GM18508 (cell line): ENCODE results near the gene RAB31.

ENCODE experiments used
- ATAC-seq: cut with Tn5 transposase; IDR thresholded peaks from one replicate; pipeline ENCODE4 v1.9.1; 2021; ENCODE audit warnings: moderate number of reproducible peaks; ENCODE audit not compliant: insufficient read depth, unreplicated experiment

The RAB31 gene

DNA sequence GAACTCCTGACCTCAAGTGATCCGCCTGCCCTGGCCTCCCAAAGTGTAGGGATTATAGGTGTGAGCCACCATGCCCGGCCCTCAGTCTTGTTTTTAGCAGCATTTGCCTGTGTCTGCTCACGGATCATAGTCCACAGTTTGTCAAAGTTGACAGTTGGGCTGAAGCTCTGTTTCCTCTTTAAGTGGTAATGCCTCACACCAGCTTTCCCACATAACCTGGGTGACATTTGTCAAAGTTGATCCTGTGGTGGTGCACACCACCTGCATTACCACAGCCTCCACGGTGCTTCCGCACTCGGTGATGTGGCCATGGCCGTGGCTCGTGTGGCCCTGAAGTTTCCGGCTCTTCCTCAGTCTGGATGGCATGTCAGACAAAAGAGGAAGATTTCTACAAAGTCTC, 27.1 kb downstream of the RAB31 start:
- ATAC-seq = no peak

DNA sequence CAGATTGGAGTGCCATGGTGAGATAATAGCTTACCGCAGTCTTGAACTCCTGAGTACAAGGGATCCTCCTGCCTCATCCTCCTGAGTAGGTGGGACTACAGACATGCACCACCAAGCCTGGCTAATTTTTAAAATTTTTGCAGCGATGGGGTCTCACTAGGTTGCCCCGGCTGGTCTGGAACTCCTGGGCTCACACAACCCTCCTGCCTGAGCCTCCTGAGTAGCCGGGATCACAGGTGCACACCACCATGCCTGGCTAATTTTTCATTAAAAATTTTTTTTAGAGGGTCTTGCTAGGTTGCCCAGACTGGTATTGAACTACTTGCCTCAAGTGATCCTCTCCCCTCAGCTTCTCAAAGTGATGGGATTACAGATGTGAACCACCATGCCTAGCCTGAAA, 27.8 kb downstream of the RAB31 start:
- ATAC-seq = no peak

DNA sequence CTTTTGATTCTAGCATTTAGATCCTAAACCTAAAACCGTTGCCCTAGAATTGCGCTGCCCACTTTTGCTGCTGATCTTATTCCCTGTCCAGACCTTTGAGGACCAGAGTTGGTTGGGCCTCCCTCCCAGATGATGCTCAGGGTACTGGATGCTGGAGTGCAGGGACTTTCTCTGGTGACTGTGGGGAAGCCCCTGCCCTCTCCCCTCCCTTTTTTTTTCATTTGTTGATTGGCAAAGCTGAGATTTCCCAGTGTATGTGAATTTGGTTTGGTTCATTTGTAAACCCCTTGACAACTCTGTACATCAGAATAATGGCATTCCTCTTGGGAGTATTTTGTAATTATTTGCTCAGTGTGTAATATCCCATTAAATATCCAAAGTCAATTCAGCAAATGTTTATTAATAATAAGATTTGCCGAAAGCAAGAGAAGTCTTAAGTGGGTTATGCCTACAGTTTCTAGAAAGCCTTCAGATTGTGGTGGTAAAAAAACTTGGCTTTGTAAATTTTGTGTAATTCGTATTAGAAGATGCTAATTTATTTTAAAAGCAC, 28.3 kb downstream of the RAB31 start:
- no peak for ATAC-seq

DNA sequence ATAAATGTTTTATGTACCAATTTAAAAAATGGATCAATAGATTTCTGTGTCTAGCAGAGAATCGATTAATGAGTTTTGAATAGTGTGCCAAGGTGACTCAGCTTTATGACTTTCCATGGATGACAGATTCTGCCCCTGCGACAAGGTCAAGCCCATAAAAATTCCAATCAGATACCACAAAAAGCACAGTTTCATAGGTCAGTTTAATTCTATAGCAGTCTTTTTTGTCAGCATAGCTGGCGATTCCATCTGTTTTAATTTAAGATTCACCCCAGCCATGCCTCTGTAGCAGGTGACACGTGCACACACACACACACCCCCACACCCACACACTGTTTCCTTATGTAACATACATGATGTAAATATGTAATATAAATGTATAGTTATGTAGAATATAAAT, 28.9 kb downstream of the RAB31 start:
- no peak for ATAC-seq

DNA sequence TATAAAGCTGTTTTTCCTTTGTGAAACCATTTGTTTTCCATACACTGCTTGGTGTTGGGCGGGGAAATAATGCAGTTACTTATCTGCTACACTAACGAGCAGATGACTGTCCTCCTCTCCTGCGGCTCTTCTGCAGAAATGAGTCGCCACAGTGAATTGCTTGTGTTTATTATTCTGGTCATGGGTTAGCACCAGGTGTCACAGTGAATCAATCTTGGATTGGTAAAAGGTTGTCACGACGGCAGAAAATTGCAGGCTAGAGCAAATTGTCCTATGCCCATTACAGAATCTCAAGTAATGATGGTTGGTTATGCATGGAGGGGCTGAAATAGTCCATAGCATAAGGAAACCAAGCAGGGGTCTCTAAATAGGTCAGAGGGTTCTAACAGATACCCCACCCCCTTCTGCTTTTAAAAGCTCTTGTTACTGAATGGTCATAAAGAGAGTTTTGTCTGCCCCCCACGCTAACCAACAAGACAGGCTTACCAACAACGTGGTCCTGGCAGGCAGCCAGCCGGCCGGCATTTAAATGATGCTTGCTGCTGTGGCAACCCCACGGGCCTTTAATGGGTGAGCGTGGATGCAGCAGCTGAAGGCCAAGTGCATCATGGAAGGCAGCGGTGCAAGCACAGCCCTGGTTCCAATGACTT, 29.5 kb downstream of the RAB31 start:
- ATAC-seq = no peak

DNA sequence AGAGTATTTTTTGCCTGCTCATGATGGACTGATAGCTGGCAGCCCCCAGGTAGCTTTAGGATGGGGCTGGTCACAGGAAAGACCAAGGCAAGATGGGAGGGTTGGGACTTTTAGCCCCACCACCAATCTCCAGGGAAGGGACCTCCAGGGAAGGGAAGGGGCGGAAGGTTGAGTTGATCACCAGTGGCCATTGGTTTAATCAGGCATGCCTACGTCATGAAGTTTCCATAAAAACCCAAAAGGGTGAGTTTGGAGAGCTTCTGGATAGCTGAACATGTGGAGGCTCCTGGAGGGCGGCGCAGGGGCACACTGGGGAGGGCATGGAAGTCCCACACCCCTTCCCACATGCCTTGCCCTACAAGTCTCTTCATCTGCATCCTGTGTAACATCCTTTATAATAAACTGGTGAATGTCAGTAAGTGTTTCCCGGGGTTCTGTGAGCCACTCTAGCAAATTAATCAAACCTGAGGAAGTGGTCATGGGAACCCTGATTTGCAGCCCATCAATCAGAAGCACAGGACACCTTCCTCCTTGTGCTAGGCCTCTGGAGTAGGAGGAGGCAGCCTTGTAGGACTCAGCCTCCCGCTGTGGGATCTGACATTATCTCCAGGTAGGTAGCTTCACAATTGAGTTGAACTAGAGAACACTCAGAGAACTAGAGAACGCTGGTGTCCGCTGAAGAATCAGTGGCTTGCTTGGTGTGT, 30.3 kb downstream of the RAB31 start:
- ATAC-seq = no peak

DNA sequence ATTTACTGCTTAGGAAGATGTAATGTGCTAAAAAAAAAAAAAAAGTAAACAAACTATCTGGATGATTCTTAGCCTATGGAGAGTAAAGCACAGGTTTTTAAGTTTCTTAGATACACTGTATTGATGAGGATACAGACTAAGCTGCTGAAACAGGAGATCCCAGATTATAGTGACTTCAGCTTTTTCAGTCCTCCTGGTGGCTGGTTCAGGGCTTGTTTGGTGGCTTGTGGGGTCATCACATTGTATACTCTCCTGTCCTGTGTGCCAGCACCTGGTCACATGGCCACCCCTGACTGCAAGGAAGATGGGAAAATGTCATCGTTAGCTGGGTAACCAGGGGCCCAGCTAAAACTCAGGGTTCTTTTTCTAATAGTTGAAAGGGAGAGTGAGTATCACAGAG, 31.4 kb downstream of the RAB31 start:
- no peak for ATAC-seq

DNA sequence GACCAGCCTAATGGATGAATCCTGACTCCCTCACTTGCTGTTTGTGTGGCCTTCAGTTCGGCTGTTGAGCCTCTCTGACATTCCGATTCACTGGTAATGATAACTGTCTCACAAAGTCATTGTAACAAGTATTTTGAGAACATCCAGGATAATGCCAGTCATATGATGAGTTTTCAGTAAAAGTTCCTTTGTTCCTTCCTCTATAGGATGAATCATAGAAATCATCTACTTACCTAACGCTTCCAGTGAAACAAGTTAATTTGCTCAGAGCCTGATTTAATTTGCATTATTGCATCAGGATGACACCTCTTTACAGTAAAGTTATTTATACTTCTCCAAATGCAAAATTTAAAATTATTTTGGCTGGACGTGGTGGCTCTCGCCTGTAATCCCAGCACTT, 32.0 kb downstream of the RAB31 start:
- no peak for ATAC-seq

DNA sequence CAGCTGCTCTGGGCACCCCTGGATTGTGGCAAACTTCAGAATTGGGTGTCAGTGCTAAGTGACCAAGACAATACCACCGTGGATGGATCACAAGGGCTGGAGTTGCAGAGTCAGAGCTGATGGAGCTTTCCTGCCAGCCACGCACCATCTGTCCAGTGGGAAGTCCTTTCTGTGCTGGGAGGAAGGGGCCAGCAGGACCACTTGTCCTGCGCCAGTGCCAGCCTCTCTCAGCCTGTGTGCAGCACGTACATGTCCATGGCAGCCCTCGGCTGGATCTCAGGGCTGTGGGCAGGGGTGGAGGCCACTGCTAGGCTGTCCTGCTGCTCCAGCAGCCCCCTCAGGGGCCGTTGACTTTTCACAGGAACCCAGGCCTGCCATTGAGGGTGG, 33.3 kb downstream of the RAB31 start:
- no peak for ATAC-seq

DNA sequence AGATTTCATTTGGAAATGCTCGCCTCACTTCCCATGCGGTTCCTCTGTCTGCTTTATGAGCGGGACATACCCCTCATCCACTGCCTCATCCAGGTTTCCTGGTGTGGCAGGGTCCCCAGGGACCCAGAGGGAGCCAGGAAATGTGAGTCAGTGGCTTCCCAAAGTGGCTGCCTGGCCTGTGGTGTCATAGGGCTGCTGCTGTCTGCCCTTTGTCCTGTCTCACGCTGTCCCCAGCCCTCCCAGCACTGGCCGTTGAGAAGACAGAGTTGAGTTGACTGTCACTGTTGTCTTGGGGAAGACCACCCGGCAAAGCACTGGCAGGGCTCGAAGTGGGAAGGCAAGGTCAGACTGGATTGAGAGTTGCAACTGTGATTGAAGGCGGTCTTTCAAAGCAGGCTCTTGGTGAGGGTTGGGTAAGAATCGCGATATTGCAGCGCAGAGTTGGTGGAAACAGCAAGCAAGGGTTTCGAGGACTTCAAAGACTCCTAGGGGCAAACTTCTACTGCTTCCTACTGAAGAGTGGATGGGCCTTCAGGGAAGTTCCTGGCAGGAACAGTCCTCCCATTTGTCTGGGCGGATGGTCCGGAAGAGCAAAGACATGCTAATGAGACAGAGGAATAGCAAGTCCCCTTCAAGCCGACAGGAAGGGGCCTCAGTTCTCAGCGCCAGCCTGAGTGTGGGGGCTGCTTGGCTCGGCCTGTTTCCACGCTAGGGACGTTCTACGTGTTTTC, 33.9 kb downstream of the RAB31 start:
- ATAC-seq = no peak

DNA sequence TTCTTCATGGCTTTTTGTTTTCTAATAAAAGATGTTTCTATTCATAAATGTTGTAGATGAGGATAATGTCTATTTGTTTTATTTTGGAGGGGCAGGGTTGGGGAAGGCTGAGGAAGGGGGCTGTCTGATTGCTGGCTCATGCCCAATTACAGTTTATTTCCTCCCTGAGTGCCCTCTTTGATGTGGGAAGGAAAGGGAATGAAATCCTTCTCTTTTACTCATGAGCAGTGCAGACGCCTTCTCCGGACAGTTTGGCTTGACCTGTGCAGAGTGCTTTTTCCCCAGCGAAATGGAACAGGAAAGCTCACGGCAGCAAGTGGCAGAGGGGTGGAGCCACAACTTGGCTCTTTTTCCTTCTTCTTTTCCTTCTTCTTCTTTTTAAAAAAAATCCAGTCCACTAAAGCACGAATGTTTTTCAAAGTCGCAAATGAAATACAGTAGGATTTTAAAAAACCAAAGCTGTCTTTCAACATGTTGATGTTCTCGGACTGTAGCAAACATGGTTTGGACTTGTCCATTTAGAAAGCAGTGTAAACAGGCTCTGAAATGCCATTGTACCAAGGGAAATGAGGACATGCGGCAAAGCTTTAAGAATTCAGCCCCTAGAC, 34.5 kb downstream of the RAB31 start:
- no peak for ATAC-seq

DNA sequence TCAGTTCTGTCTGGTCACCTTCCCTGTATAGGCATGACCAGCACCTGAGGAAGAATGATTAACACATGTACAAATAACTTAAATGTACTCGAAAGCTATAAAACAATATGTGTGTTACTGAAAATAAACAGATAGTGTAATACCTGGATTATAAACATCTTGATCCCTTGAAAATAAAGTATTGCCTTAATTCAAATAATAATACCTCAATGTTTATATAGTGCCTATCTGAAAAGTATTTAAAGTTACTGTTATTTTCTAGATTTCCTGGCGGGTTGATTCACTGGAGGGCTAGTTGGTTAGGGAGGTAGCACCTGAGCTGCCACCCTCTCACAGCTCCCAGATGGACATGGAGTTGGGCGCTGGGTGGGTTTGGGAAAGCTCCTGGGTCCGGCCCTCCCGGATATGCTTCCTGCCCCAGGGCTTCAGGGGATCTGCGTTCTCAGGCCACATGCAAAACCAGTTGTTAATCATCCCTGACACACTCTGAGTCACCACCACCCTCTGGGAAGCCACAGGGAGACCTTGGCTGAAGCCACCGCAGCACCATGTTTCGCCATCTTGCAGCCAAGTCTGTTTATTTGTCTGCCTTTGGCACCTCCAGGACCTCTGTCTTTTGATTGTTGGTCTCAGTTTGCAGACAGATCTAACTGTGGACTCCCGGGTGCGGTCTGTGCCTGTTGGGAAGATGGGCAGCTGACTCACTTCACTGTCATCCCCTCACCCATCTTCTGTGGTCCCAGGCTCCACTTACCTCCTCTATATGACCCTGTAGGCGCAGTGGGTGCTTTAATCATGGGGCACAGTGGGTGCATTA, 35.3 kb downstream of the RAB31 start:
- no peak for ATAC-seq

DNA sequence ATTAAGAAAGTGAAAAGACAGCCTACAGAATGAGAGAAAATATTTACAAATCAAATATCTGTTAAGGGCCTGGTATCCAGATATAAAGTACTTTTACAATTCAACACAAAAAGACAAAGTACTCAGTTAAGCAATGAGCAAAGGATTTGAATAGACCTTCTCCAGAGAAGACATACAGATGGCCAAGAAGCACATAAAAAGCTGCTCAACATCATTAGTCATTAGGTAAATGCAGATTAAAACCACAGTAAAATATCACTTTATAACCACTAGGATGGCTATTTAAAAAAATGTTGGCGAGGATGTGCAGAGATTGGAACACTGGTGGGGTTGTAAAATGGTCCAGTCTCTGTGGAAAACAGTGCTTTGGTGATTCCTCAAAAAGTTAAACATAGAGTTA, 38.9 kb downstream of the RAB31 start:
- ATAC-seq = no peak

DNA sequence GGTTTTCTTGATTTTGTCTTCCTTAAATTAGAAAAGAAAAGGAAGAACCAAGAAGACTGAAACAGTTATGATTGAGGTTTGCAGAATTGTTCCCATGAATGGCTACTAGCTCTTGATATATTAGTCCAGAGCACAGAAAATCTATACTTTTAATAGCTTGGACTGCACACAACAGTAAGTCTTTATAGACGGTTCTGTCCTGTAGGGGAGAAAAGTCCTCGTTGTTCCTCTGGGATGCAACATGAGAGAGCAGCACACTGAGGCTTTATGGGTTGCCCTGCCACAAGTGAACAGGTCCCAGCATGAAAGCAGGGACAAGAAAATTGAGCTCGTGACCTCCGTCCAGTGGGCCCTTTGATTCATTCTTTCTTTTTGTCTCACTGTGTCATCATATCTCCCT, 41.5 kb downstream of the RAB31 start:
- no peak for ATAC-seq

DNA sequence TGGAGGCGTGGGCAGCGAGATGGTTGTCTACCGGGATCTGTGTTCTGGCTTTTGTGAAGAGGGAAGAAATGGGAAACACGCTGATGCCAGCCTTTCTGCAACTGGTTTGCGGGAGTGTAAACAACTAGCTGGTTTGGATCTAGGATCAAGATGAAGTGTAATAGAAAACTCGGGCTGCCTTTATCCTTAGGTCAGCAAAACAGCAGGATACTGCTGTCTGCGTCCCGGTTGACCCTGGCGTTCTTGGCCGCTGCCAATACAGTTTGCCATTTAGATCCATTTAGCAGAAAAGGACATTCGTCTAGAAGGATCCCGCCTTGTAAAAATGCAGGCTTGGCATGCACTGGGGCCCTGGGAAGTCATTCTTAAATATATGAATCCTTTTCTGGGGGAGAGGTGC, 42.0 kb downstream of the RAB31 start:
- no peak for ATAC-seq

DNA sequence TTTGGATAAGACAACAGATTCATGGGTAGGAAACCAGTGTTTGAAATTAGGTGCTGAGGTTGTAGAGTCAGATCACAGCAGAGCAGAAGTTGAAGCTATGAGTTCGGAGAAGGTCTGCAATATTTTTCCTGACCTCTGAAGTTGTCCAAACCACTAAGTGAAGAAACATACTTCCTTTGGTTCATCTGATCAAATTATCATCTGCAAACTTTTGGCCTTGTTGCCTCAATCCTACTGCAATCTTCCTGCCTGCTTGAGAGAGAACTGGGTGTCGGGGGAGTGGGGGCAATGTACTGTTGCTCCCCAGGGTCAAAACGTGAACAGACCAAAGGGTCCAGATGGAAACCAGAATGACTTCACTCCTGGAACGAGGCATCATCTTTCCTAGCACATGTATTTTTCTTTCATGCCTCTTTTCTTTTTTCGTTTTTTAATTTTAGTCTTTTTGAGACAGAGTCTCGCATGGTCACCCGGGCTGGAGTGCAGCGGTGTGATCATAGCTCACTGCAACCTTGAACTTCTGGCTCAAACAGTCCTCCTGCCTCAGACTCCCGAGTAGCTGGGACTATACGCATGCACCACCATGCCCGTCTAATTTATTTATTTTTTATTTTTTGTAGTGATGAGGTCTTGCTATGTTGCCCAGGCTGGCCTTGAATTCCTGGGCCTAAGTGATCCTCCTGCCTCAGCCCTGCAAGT, 42.7 kb downstream of the RAB31 start:
- ATAC-seq = no peak

DNA sequence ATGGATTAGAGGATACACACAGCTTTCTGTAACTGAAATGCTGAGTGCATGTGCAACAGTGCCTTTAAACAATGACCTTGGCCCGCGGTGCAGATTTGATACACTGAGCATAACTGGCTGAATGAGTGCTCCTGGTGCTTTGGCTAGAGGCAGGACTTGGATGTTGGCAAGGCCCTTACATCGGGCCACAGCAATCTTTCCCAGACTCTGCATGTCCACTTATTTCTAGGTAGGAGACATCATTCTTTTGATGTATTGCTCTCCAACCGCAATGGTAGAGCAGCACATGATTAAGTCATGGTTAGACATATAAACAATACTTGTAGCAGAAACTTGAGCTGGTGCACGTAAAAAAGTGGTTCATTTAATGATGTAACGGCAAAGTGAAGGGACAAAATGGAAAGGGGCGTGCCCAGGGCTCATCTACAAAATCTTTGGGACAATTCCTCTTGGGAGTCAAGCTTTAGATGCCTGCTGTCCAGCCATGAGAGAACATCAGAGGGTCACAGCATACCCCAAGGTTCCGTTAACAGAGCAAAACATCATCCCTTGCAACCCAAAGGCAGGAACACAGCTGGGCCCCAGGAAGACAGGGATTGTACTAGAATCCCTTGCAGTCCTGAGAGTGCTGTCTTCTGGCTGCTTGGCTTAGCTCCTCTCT, 43.4 kb downstream of the RAB31 start:
- ATAC-seq = no peak

DNA sequence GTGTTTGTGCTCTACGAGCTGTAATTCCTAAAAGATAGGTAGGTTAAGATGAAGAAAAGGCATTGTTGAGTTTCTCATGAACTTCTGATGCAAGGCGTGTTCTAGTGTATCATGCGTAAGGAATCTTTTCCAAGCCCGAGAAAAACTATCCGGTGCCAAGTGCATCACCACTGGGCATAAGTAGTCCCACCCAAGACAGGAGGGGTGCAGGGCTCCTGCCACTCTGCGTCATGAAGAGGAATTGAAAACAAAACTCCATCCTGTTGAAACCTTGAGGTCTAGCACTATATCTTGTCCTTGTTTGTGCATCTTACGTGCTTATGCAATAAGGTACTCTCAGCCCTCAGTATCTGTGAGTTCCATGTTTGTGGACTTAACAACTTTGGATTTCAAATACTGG, 45.7 kb downstream of the RAB31 start:
- no peak for ATAC-seq

DNA sequence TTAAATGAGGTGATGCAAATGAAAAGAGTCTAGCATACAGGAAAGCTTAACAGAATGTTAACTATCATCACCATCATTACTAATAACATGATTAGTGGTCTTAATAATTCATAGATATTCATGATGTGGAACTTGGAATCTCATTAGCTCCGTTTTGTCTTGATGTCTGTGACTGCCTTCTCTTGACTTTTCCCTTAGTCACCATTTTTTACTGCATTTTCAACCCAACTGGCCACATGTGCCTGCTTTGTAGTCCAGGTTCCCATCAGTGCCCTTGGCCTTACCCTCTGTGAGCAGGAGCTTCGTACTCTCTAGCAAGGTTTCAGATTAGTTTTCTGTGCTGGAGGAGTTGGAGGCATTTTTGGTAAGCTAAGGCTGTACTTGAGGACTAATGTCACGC, 47.0 kb downstream of the RAB31 start:
- ATAC-seq = no peak
